GM19397 (cell line): ENCODE data around the gene SLC26A9.

Experiments used
- ATAC-seq: cut with Tn5 transposase; IDR thresholded peaks from one replicate; pipeline ENCODE4 v1.9.1; 2021; ENCODE audit warnings: mild to moderate bottlenecking, moderate library complexity; ENCODE audit not compliant: unreplicated experiment

The SLC26A9 gene

GRCh38 chr1:205974712-205975111 is 31.5 kb upstream of the SLC26A9 start:
- no peak for ATAC-seq

- ATAC-seq, result no peak
These were observed 30.3 kb upstream of the SLC26A9 start for GRCh38 chr1:205973377-205974232.

GRCh38 chr1:205972491-205973168 is 29.4 kb upstream of the SLC26A9 start:
- ATAC-seq, result no peak

GRCh38 chr1:205972081-205972480 is 28.8 kb upstream of the SLC26A9 start:
- ATAC-seq, result no peak

GRCh38 chr1:205971082-205971481 is 27.8 kb upstream of the SLC26A9 start:
- ATAC-seq, result no peak

- ATAC-seq, result no peak
These were observed 27.2 kb upstream of the SLC26A9 start for GRCh38 chr1:205970486-205970885.

- no peak for ATAC-seq
These were observed 26.0 kb upstream of the SLC26A9 start for GRCh38 chr1:205969229-205969628.

GRCh38 chr1:205967554-205968335 is 24.5 kb upstream of the SLC26A9 start:
- no peak for ATAC-seq

- ATAC-seq, result no peak
These were observed 22.0 kb upstream of the SLC26A9 start for GRCh38 chr1:205965036-205965884.

GRCh38 chr1:205963352-205964155 is 20.3 kb upstream of the SLC26A9 start:
- ATAC-seq, result no peak

GRCh38 chr1:205962821-205963221 is 19.6 kb upstream of the SLC26A9 start:
- ATAC-seq, result no peak

- no peak for ATAC-seq
These were observed 18.9 kb upstream of the SLC26A9 start for GRCh38 chr1:205961991-205962820.

- no peak for ATAC-seq
These were observed 18.1 kb upstream of the SLC26A9 start for GRCh38 chr1:205961405-205961804.

GRCh38 chr1:205959789-205960188 is 16.5 kb upstream of the SLC26A9 start:
- ATAC-seq, result no peak

- no peak for ATAC-seq
These were observed 12.2 kb upstream of the SLC26A9 start for GRCh38 chr1:205955499-205955898.

- ATAC-seq, result no peak
These were observed 11.7 kb upstream of the SLC26A9 start for GRCh38 chr1:205954819-205955404.

- no peak for ATAC-seq
These were observed 8.5 kb upstream of the SLC26A9 start for GRCh38 chr1:205951746-205952145.

- no peak for ATAC-seq
These were observed 7.7 kb upstream of the SLC26A9 start for GRCh38 chr1:205950826-205951549.
